Forelimb muscle (tissue), 1 donor: ENCODE measurements around the gene ANKRD9. TPM values are rescaled to one million over a fixed set of nuclear protein-coding genes. Genes with fewer than 3 reads are reported as not detected.

Experiments used
- DNase-seq: peaks from one replicate; pipeline ENCODE4 v3.0.0-alpha.2; 2013; ENCODE audit warnings: low read depth
- polyA plus RNA-seq: library from polyadenylated mRNA; unstranded; fragments of 120-200 nt; gene quantifications from one replicate; pipeline ENCODE4 v1.2.1, GENCODE V29; 2013; ENCODE audit not compliant: insufficient read length

Gene ANKRD9
- polyA plus RNA-seq, 1 donor = 26.4 TPM

DNA sequence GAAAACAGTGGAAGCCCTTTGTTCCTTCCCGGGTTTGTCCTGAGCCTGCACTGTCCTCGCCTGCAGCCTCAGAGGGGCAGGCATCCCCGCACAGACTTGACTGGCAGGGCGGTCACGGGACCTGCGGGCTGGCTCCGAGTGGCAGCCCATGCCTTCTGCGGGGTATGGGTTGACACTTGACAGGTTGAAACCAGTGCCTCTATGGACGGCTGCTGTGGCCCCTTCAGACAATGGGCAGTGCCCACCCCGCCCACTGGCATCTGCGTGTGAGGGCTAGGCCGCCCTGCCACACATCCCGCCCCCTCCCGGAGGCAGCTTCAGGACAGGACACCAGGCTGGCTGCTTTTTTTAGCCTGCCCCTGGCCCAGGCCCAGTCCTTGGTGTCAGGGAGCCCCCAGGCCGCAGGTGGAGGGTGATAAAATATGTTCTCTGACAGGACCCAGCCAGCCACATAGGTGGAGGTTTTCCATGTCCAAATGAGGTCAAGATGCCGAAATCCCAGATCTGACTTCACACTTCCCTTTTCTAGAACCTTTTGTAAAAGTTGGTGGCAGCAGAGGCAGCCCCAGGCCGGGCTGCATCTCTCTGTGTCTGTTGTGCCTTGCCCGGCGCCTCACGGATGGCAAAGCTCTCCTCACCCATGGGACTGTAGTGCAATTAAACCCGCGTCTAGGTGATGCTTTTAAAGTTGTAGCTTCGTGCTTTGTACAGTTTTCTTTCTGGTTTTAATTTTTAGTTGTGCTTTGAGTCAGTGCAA, 10.0 kb downstream of the ANKRD9 start:
- no peak for DNase-seq

DNA sequence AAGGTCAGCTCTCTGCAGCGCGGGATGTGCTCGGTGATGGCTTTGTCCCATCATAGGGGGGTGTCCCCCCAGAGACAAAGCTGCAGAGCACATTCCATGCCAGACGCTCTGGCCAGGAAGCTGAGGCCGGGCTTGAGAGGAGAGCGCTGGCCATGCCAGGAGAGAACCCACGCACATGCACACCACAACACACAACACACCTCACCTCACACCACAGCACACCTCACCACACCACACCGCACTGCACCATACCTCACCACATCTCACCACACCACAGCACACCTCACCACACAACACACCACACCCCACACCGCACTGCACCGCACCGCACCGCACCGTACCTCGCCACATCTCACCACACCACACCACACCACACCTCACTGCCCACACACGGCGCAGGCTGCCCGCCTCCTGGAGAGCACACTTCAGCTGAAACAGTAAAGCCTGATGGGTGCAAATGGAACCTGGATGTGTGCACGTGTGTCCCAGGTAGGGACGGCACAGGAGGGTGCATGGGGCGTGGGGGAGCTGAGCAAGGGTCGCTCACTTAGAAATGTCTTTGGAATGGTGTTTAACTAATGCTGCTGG, 10.8 kb downstream of the ANKRD9 start:
- no peak for DNase-seq

GRCh38 chr14:102497998-102498677, 11.4 kb downstream of the ANKRD9 start:
- DNase-seq = no peak

- DNase-seq = no peak
These were observed 12.4 kb downstream of the ANKRD9 start for GRCh38 chr14:102496958-102497744.

DNA sequence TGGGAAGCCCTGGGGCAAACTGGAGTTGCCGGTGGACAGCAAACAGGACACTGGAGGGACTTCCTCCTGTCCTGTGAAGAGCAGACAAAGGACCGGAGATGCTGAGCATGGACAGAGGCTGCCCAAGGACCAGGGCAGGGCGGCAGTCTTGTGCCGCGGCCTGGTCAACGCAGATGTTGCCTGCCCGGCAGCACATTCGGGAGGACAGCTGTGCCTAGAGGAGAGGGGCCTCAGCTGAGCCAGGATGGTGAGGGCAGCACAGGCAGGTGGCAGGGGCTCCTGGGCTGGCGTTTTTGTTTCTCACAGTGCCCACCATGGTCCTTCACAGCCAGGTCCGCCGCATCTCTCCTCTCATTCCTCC, 13.3 kb downstream of the ANKRD9 start:
- no peak for DNase-seq

- DNase-seq = no peak
These were observed 13.9 kb downstream of the ANKRD9 start for GRCh38 chr14:102495491-102496330.

- no peak for DNase-seq
These were observed 16.0 kb downstream of the ANKRD9 start for GRCh38 chr14:102493585-102493984.

- DNase-seq = no peak
These were observed 16.5 kb downstream of the ANKRD9 start for GRCh38 chr14:102493096-102493495.

DNA sequence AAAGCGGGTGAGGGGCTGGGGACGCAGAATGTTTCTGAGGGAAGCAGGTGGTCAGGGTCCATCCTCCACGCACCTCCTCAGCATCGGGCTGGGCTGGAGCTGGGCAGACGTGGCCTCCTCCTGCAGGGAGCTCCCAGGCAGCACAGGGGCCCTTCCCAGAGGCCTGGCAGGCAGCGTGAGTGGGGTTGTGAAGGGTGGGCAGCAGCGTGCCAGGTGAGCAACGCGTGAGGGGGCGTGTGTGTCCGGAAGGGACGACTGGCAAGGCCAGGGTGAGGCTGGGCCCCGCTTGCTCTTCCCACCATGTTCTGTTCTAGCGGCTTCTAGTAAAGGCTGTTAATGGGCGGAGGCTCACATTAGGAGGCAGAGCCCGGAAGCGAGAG, 17.1 kb downstream of the ANKRD9 start:
- no peak for DNase-seq

- no peak for DNase-seq
These were observed 17.6 kb downstream of the ANKRD9 start for GRCh38 chr14:102491786-102492530.

- no peak for DNase-seq
These were observed 18.2 kb downstream of the ANKRD9 start for GRCh38 chr14:102491366-102491765.

DNA sequence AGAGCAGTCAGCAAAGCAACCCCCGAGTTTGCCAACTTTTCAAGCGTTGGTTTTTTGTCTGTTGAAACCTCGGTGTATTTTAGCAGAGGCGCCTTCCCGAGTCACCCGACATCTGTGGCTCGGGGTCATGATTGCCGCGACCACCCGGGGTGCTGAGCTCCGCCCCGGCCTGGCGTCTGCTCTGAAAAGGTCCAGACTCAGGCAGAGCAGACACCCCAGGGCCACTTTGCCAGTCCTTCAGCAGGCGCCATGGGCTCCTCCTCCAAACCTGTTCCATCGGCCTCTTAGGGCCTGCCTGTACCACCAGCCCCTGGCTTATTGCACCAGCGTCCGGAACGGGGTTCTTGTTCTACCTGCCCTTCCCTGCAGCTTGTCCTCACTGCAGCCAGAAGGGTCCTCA, 19.1 kb downstream of the ANKRD9 start:
- no peak for DNase-seq

- DNase-seq = no peak
These were observed 22.4 kb downstream of the ANKRD9 start for GRCh38 chr14:102487204-102487577.

DNA sequence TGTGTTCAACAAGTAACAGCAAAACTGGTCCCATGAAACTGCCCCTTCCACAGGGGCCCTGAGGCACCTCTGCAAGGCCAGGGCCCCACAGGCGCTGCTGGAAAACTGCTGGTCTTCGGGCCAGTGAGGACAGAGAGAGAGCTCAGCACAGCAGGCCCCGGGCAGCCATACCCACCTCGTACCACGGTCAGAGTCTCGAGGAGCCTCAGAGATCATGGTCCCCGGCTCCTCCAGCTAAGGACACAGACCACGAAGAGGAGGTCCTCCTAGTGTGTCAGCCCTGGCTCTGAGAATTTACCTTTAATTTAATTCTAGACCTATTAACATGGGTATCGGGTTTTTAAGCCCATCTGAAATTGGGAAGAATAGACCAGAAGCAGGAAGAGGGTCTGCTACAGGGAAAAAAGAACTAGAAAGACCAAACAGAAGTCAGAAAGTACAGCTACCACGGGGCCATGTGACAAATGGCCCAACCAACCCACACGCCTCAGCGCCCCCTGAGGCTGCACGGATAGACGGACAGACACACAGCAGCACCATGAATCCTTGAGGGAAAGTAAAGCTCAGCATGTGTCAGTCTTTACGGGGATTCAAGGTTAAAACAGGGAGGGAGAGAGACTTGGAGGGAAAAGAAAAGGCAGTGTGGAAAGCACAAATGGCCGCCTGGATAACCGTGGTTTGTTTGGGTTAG, 22.9 kb downstream of the ANKRD9 start:
- no peak for DNase-seq

GRCh38 chr14:102485693-102486512, 23.7 kb downstream of the ANKRD9 start:
- no peak for DNase-seq

- DNase-seq = no peak
These were observed 25.3 kb downstream of the ANKRD9 start for GRCh38 chr14:102484316-102484715.

GRCh38 chr14:102481791-102482238, 27.8 kb downstream of the ANKRD9 start:
- DNase-seq = no peak

DNA sequence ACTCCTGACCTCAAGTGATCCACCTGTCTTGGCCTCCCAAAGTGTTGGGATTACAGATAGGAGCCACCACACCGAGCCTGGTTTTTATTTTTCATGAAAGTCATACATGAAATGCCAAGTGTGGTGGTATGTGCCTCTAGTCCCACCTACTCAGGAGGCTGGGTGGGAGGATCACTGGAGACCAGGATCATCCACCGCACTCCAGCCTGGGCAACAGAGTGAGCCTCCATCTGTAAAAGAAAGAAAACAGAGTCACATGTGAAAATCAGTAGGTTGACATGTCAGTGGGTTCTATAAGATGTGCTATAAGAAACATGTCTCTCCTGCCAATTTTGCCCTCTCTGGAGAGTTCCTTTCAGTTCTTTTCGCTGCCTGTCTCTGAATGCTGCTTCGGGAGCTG, 28.2 kb downstream of the ANKRD9 start:
- no peak for DNase-seq

DNA sequence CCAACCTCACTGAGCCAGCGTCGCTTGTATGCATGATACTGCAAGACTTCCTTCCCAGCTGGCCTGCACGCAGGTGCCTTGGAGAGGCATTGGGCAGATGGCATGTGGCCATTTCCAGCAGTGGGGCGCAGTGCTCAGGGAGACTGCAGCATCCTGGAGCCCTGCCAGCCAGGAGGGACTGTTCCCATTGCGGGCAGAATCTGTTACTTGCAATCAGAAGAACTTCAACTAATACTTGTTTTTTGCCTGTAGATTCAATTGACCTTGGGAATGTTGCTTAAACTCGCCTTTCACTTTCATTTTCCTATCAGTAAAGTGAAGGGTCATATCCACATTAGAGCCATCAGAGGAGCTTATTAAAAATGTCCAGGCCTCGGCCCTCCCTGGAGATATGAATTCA, 29.8 kb downstream of the ANKRD9 start:
- no peak for DNase-seq
